ENCODE results near the gene GLP2R.

GLP2R gene

DNA sequence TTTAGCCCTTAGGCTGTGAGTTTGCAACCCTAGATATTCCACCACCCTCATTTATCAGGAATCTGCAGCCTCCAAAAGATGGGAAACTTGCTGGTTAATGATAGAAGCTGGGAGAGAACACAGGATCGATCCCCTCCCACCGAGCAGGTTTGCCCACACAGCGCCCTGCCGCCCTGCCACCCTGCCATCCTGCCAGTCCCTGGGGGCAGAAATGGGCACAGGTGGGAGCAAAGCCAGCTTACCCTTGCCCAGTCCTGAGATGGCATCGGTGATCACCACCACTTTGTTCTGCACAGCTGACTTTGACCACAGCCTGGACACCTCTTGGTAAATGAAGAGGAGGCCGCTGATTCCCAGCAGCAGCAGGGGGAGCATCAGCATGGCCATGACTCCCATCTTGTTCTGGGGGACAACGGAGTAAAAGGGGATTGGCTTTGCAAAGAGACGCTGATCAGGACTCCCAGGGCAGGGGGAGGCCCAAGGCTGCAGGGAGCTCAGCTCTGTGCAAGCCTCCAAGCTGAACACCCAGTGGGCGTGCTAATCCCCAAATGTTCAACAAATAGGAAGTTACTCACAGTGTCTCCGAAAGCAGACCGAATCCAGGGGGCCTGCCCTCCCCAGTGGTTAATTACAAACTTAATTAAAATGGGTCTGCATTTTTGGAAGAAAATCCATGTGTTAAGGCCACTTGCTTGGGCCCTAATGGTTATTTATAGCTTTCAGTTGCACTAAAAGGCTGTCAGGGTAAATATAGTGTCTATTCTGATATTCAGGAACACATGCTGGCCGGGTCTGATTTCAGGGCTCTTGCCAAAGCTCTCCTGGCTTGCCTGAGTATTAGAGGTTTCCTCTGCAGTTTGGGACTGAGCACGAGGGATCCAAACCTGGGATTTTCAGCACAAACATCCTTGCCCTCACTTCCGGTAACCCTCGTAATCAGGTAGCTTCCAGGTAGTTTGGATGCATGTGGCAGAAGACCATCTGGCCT is 34.5 kb upstream of the GLP2R start, which contains the start of gene DHRS7C:
DHRS7C (minus strand) TSS at position 704 of the 988 bp plus-strand sequence; CDS start at position 396, 308 bp downstream.
- Histone ChIP-seq H3K36me3 (replicated peaks in 1 of 2; ENCODE audit: control insufficient read depth in 2 of 2, insufficient read depth in 2 of 2, low read length in 2 of 2) (no peaks in the 10 kb centered on the region), H3K4ac (ENCODE audit: low read length) (no peak within 1 kb of the TSS), H4K8ac (ENCODE audit: low read depth, low read length) (no peak within 1 kb of the TSS), H3K9me3 (replicated peaks in 1 of 2; ENCODE audit: control insufficient read depth in 2 of 2, insufficient read depth in 1 of 2, low read depth in 1 of 2, low read length in 2 of 2) (peaks cover 0 to 2% of the 10 kb centered on the region in 2 donors), H3K18ac (ENCODE audit: low read length) (no peak within 1 kb of the TSS), H3K9ac (ENCODE audit: low read depth, low read length, poor library complexity) (no peak within 1 kb of the TSS), H3K79me1 (ENCODE audit: low read depth, low read length) (no peaks in the 10 kb centered on the region), H3K14ac (ENCODE audit: low read length) (no peak within 1 kb of the TSS), H2BK5ac (ENCODE audit: low read length) (no peak within 1 kb of the TSS), H2AK5ac (ENCODE audit: low read depth, low read length) (no peak within 1 kb of the TSS), H3K27me3 (ENCODE audit: control insufficient read depth in 3 of 3, insufficient read depth in 3 of 3, low read depth in 1 of 3, low read length in 3 of 3) (no peaks in the 10 kb centered on the region), H3K4me2 (ENCODE audit: insufficient read depth, low read length, poor library complexity, severe bottlenecking) (no peak within 1 kb of the TSS), H3K23ac (ENCODE audit: low read depth, low read length, poor library complexity) (no peak within 1 kb of the TSS), H4K91ac (ENCODE audit: low read depth, low read length, poor library complexity) (no peak within 1 kb of the TSS), H2BK120ac (ENCODE audit: low read depth, low read length) (no peak within 1 kb of the TSS), H2BK15ac (ENCODE audit: low read length) (no peak within 1 kb of the TSS), H2BK12ac (ENCODE audit: low read length) (no peak within 1 kb of the TSS), H3K4me3 (ENCODE audit: low read length in 2 of 2) (peak within 1 kb of the TSS in 1 of 2 donors; percentile 5), H2AFZ (ENCODE audit: low read length) (no peak within 1 kb of the TSS), H3K4me1 (ENCODE audit: control insufficient read depth in 2 of 2, insufficient read depth in 1 of 2, low read depth in 1 of 2, low read length in 2 of 2) (peaks cover 0 to 3% of the 10 kb centered on the region in 2 donors), H3K27ac (replicated peaks; ENCODE audit: low read length) (no peak within 1 kb of the TSS)
- no peak for DNase-seq (ENCODE audit: low spot score)
- WGBS, 2 donors (ENCODE audit: extremely low coverage in 2 of 2, insufficient read length in 2 of 2, insufficient replicate concordance in 1 of 2) = no CpG with 5 or more reads among the region's 15 CpGs

DNA sequence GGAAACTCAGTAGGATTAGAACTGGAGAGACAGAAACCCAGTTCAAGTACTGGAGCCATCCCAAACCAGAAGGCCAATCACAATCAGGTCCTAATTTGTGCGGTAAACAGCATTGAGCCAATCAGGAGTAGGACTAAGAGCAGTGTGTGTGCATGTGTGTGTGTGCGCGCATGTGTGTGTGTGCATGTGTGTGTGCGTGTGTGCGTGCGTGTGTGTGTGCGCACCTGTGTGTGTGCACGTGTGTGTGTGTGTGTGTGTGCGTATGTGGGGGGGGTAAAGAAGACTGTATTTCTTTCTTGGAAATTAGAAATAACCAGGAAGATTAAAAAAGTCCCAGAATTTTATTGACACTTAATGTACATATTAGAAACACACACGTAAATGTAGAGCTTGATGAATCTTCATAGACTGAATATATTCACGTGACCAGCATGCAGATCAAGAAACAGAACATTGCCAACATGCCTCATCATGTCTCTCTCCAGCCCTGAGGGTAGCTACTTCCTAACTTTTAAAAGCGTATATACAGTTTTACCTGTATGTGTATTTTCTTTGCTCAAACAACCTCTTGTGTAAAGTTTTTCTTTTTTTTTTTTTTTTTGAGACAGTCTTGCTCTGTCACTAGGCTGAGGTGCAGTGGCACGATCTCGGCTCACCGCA is 33.4 kb upstream of the GLP2R start:
- H3K27ac ChIP-seq (replicated peaks; ENCODE audit: low read length) = no peak overlapping the region
- H3K79me1 ChIP-seq (ENCODE audit: low read depth, low read length) = no peaks in the 10 kb centered on the region
- H3K18ac ChIP-seq (ENCODE audit: low read length) = no peak overlapping the region
- no peaks in the 10 kb centered on the region for H3K27me3 ChIP-seq (ENCODE audit: control insufficient read depth in 3 of 3, insufficient read depth in 3 of 3, low read depth in 1 of 3, low read length in 3 of 3)
- H3K4me1 ChIP-seq (ENCODE audit: control insufficient read depth in 2 of 2, insufficient read depth in 1 of 2, low read depth in 1 of 2, low read length in 2 of 2) = peaks cover 0 to 3% of the 10 kb centered on the region in 2 donors
- no peak overlapping the region for H4K8ac ChIP-seq (ENCODE audit: low read depth, low read length)
- no peak overlapping the region for H3K9ac ChIP-seq (ENCODE audit: low read depth, low read length, poor library complexity)
- no peak overlapping the region for H3K4ac ChIP-seq (ENCODE audit: low read length)
- H3K9me3 ChIP-seq (replicated peaks in 1 of 2; ENCODE audit: control insufficient read depth in 2 of 2, insufficient read depth in 1 of 2, low read depth in 1 of 2, low read length in 2 of 2) = peaks cover 0 to 2% of the 10 kb centered on the region in 2 donors
- DNase-seq (ENCODE audit: low spot score) = no peak
- no peak overlapping the region for H2AK5ac ChIP-seq (ENCODE audit: low read depth, low read length)
- H3K4me2 ChIP-seq (ENCODE audit: insufficient read depth, low read length, poor library complexity, severe bottlenecking) = no peak overlapping the region
- H2BK120ac ChIP-seq (ENCODE audit: low read depth, low read length) = no peak overlapping the region
- no peak overlapping the region for H2AFZ ChIP-seq (ENCODE audit: low read length)
- H2BK5ac ChIP-seq (ENCODE audit: low read length) = no peak overlapping the region
- H3K23ac ChIP-seq (ENCODE audit: low read depth, low read length, poor library complexity) = no peak overlapping the region
- H2BK12ac ChIP-seq (ENCODE audit: low read length) = no peak overlapping the region
- H3K36me3 ChIP-seq (replicated peaks in 1 of 2; ENCODE audit: control insufficient read depth in 2 of 2, insufficient read depth in 2 of 2, low read length in 2 of 2) = no peaks in the 10 kb centered on the region
- no peak overlapping the region for H2BK15ac ChIP-seq (ENCODE audit: low read length)
- no CpG with 5 or more reads among the region's 15 CpGs for WGBS, 2 donors (ENCODE audit: extremely low coverage in 2 of 2, insufficient read length in 2 of 2, insufficient replicate concordance in 1 of 2)
- H4K91ac ChIP-seq (ENCODE audit: low read depth, low read length, poor library complexity) = no peak overlapping the region
- peak overlapping the region in 1 of 2 donors; percentile 5 for H3K4me3 ChIP-seq (ENCODE audit: low read length in 2 of 2)
- no peak overlapping the region for H3K14ac ChIP-seq (ENCODE audit: low read length)

DNA sequence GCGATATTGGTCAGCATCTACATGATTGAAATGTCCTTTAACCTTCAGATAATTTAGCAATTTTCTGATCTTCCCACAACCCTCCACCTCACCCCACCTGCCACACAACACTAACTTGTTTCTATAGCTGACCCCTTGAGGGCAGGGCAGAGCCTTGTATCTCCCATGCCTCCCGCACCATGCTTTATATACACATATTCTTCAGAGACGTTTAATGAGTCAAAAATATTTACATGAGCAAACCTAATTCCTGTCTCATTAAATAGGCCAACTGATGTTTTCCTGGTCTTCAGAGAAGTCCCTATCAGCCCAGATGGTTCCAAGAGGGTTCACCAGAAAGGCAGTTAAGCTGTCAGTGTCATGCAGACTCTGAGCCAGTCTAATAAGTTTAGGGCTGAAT is 27.7 kb upstream of the GLP2R start:
- Histone ChIP-seq H3K18ac (ENCODE audit: low read length) (no peak overlapping the region), H3K27ac (replicated peaks; ENCODE audit: low read length) (no peak overlapping the region), H3K4ac (ENCODE audit: low read length) (no peak overlapping the region), H3K4me1 (ENCODE audit: control insufficient read depth in 2 of 2, insufficient read depth in 1 of 2, low read depth in 1 of 2, low read length in 2 of 2) (no peaks in the 10 kb centered on the region), H3K14ac (ENCODE audit: low read length) (no peak overlapping the region), H3K9me3 (replicated peaks in 1 of 2; ENCODE audit: control insufficient read depth in 2 of 2, insufficient read depth in 1 of 2, low read depth in 1 of 2, low read length in 2 of 2) (peaks cover 0 to 1% of the 10 kb centered on the region in 2 donors), H3K4me3 (ENCODE audit: low read length in 2 of 2) (no peak overlapping the region), H3K36me3 (replicated peaks in 1 of 2; ENCODE audit: control insufficient read depth in 2 of 2, insufficient read depth in 2 of 2, low read length in 2 of 2) (no peaks in the 10 kb centered on the region), H2BK15ac (ENCODE audit: low read length) (no peak overlapping the region), H3K4me2 (ENCODE audit: insufficient read depth, low read length, poor library complexity, severe bottlenecking) (no peak overlapping the region), H2AFZ (ENCODE audit: low read length) (no peak overlapping the region), H3K23ac (ENCODE audit: low read depth, low read length, poor library complexity) (no peak overlapping the region), H2BK120ac (ENCODE audit: low read depth, low read length) (no peak overlapping the region), H4K91ac (ENCODE audit: low read depth, low read length, poor library complexity) (no peak overlapping the region), H3K9ac (ENCODE audit: low read depth, low read length, poor library complexity) (no peak overlapping the region), H3K27me3 (ENCODE audit: control insufficient read depth in 3 of 3, insufficient read depth in 3 of 3, low read depth in 1 of 3, low read length in 3 of 3) (no peaks in the 10 kb centered on the region), H3K79me1 (ENCODE audit: low read depth, low read length) (no peaks in the 10 kb centered on the region), H4K8ac (ENCODE audit: low read depth, low read length) (no peak overlapping the region), H2AK5ac (ENCODE audit: low read depth, low read length) (no peak overlapping the region), H2BK5ac (ENCODE audit: low read length) (no peak overlapping the region), H2BK12ac (ENCODE audit: low read length) (no peak overlapping the region)
- no peak for DNase-seq (ENCODE audit: low spot score)
- no CpG with 5 or more reads among the region's 3 CpGs for WGBS, 2 donors (ENCODE audit: extremely low coverage in 2 of 2, insufficient read length in 2 of 2, insufficient replicate concordance in 1 of 2)

DNA sequence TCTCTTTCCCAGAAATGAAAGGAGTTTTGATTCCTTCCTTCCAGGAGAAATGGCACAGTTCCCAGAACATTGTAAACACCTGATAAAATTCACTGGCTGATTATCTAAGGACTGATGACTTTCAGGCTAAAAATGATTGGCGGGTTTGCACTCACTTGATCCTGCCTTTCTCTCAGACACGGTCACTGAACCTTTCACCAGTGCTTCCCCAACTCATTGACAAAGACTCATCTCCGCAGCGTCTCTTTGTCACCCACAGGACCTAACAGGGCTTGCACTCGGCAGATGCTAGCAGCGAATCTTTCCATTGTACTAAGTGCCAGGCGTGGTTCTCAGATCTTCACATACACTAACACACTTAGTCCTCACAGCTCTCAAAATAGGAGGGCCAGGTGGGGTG is 27.0 kb upstream of the GLP2R start:
- H2AK5ac ChIP-seq (ENCODE audit: low read depth, low read length) = no peak overlapping the region

More for the DNA sequence above, 27.0 kb upstream of the GLP2R start:
- no peak overlapping the region for H3K4ac ChIP-seq (ENCODE audit: low read length)
- peaks cover 0 to 1% of the 10 kb centered on the region in 2 donors for H3K9me3 ChIP-seq (replicated peaks in 1 of 2; ENCODE audit: control insufficient read depth in 2 of 2, insufficient read depth in 1 of 2, low read depth in 1 of 2, low read length in 2 of 2)
- no peaks in the 10 kb centered on the region for H3K4me1 ChIP-seq (ENCODE audit: control insufficient read depth in 2 of 2, insufficient read depth in 1 of 2, low read depth in 1 of 2, low read length in 2 of 2)
- H3K4me2 ChIP-seq (ENCODE audit: insufficient read depth, low read length, poor library complexity, severe bottlenecking) = no peak overlapping the region
- H3K79me1 ChIP-seq (ENCODE audit: low read depth, low read length) = no peaks in the 10 kb centered on the region
- H3K18ac ChIP-seq (ENCODE audit: low read length) = no peak overlapping the region
- no peak overlapping the region for H3K23ac ChIP-seq (ENCODE audit: low read depth, low read length, poor library complexity)
- DNase-seq (ENCODE audit: low spot score) = no peak
- H3K14ac ChIP-seq (ENCODE audit: low read length) = no peak overlapping the region
- H3K36me3 ChIP-seq (replicated peaks in 1 of 2; ENCODE audit: control insufficient read depth in 2 of 2, insufficient read depth in 2 of 2, low read length in 2 of 2) = no peaks in the 10 kb centered on the region
- H4K8ac ChIP-seq (ENCODE audit: low read depth, low read length) = no peak overlapping the region
- no peak overlapping the region for H3K4me3 ChIP-seq (ENCODE audit: low read length in 2 of 2)
- no peak overlapping the region for H2BK12ac ChIP-seq (ENCODE audit: low read length)
- peak overlapping the region; percentile 11 for H2AFZ ChIP-seq (ENCODE audit: low read length)
- H2BK5ac ChIP-seq (ENCODE audit: low read length) = no peak overlapping the region
- no peak overlapping the region for H3K9ac ChIP-seq (ENCODE audit: low read depth, low read length, poor library complexity)
- H2BK15ac ChIP-seq (ENCODE audit: low read length) = no peak overlapping the region
- WGBS, 2 donors (ENCODE audit: extremely low coverage in 2 of 2, insufficient read length in 2 of 2, insufficient replicate concordance in 1 of 2) = no CpG with 5 or more reads among the region's 7 CpGs
- H4K91ac ChIP-seq (ENCODE audit: low read depth, low read length, poor library complexity) = no peak overlapping the region
- no peak overlapping the region for H3K27ac ChIP-seq (replicated peaks; ENCODE audit: low read length)
- H3K27me3 ChIP-seq (ENCODE audit: control insufficient read depth in 3 of 3, insufficient read depth in 3 of 3, low read depth in 1 of 3, low read length in 3 of 3) = no peaks in the 10 kb centered on the region
- H2BK120ac ChIP-seq (ENCODE audit: low read depth, low read length) = no peak overlapping the region
